ENCODE data around the gene MEF2C.
"Not testable (repeated sequence)": the region's sequence is repeated elsewhere in the genome, so short reads cannot be mapped to it uniquely, and the experiment has no call there.

MEF2C gene

DNA sequence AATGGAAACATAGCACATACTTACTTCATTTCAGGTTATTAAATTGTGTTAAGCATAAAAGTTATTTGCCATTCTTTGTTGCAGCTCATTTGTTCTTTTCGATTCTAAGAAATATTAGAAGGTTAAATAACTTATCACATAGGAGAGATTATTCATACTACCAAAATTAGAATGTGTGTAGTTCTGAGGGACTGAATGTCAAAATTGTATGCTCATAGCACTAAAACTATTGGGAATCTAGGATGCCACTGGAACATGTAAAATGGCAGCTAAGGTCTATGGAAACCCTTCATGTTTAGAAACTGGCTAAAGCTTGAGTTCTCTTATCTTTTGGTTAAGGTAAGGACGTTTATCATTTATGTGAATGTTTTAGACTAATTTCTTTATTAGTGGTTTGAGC, 21.5 kb upstream of the MEF2C start:
- H3K36me3 ChIP-seq (ENCODE audit: control insufficient read depth in 5 of 5, insufficient read depth in 5 of 5, low read length in 5 of 5); H3K27me3 ChIP-seq (ENCODE audit: control insufficient read depth in 5 of 5, insufficient read depth in 4 of 5, low read length in 5 of 5); H3K9me3 ChIP-seq (ENCODE audit: control insufficient read depth in 5 of 5, low read length in 5 of 5); H3K9ac ChIP-seq (ENCODE audit: low read length in 5 of 5); H3K4me1 ChIP-seq (ENCODE audit: control insufficient read depth in 5 of 5, insufficient read depth in 5 of 5, low read length in 5 of 5); H3K27ac ChIP-seq (ENCODE audit: low read depth, low read length); H3K4me3 ChIP-seq (ENCODE audit: low read depth in 1 of 5, low read length in 5 of 5): not testable (repeated sequence)

DNA sequence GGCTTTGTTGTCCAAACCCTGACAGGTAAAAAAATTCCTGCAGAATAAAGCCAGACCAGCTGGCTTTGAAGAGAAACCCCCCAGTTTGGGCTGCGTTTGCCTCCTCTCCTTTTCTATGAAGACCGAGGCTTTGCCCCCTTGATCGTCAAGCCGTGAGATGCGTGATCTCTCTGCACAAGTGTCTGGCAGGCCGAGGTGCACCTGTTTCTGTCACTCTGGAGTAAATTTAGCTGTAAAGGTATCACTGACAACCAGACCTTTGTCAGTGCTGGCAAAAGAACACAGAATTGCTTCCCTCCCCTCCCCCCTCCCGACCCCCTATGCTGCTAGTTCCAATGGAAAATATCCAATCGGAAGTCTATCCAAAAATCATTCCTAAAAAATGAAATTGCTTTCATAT, 21.0 kb upstream of the MEF2C start:
- not testable (repeated sequence) for H3K36me3 ChIP-seq (ENCODE audit: control insufficient read depth in 5 of 5, insufficient read depth in 5 of 5, low read length in 5 of 5); H3K9me3 ChIP-seq (ENCODE audit: control insufficient read depth in 5 of 5, low read length in 5 of 5); H3K27me3 ChIP-seq (ENCODE audit: control insufficient read depth in 5 of 5, insufficient read depth in 4 of 5, low read length in 5 of 5); H3K4me1 ChIP-seq (ENCODE audit: control insufficient read depth in 5 of 5, insufficient read depth in 5 of 5, low read length in 5 of 5); H3K9ac ChIP-seq (ENCODE audit: low read length in 5 of 5); H3K27ac ChIP-seq (ENCODE audit: low read depth, low read length); H3K4me3 ChIP-seq (ENCODE audit: low read depth in 1 of 5, low read length in 5 of 5)

DNA sequence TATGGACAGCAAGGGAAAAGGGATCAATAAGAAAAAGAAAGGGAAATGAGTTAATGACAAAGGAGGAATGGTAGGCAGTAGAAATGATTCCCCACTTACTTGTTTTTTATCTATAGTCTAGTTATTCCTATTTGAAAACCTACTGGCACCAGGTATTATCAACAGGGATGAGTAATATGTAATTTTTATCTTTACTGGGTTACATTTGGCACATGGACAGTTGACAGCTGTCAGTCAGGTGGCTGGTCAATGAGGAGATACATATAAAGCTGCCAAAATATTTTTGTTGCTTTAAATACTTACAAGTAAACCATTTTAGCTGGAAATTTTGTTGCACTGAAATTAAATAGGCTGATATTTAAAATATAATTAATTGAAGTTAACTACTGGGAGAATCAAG, 18.1 kb upstream of the MEF2C start:
- H3K27ac ChIP-seq (ENCODE audit: low read depth, low read length): not testable (repeated sequence)

DNA sequence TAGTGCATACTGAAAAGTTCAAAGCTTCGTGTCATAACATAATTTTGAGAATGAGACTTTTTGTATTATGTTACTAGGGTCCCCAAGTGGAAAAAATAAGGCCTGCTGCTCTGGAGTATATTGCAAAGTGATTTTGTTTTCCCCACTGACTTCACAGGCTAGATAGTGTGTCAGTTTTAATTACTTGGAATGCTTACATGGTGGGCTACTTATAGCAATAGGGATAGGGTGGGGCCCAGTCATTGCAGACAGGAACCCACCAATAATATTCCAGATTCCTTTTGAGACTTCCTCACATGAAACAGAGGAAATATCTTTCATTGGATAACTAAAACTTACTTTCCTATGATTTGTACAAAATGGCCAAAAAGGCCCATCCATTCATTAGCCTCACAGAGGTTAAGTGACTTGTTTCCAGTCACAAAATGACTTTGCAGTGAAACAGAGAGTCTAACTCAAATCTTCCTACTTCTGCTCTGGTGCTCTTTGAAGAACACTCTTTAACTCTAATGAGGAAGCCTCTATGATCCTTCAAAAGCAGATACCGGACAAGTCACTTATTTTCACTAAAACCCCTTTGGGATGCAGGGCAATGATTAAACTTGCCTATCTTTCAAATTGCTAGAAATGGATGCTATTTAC, 16.2 kb upstream of the MEF2C start:
- Histone ChIP-seq H3K27ac (ENCODE audit: low read depth, low read length) (no peak overlapping the region), H3K9ac (ENCODE audit: low read length in 5 of 5) (no peak overlapping the region), H3K9me3 (ENCODE audit: control insufficient read depth in 5 of 5, low read length in 5 of 5) (no peaks in the 10 kb centered on the region), H3K4me1 (ENCODE audit: control insufficient read depth in 5 of 5, insufficient read depth in 5 of 5, low read length in 5 of 5) (peaks cover 0 to 3% (median under 1%) of the 10 kb centered on the region in 5 donors), H3K27me3 (ENCODE audit: control insufficient read depth in 5 of 5, insufficient read depth in 4 of 5, low read length in 5 of 5) (no peaks in the 10 kb centered on the region), H3K36me3 (ENCODE audit: control insufficient read depth in 5 of 5, insufficient read depth in 5 of 5, low read length in 5 of 5) (no peaks in the 10 kb centered on the region), H3K4me3 (ENCODE audit: low read depth in 1 of 5, low read length in 5 of 5) (no peak overlapping the region)

More for the DNA sequence above, 18.1 kb upstream of the MEF2C start:
- not testable (repeated sequence) for H3K27me3 ChIP-seq (ENCODE audit: control insufficient read depth in 5 of 5, insufficient read depth in 4 of 5, low read length in 5 of 5); H3K9ac ChIP-seq (ENCODE audit: low read length in 5 of 5); H3K4me3 ChIP-seq (ENCODE audit: low read depth in 1 of 5, low read length in 5 of 5); H3K9me3 ChIP-seq (ENCODE audit: control insufficient read depth in 5 of 5, low read length in 5 of 5); H3K36me3 ChIP-seq (ENCODE audit: control insufficient read depth in 5 of 5, insufficient read depth in 5 of 5, low read length in 5 of 5); H3K4me1 ChIP-seq (ENCODE audit: control insufficient read depth in 5 of 5, insufficient read depth in 5 of 5, low read length in 5 of 5)

DNA sequence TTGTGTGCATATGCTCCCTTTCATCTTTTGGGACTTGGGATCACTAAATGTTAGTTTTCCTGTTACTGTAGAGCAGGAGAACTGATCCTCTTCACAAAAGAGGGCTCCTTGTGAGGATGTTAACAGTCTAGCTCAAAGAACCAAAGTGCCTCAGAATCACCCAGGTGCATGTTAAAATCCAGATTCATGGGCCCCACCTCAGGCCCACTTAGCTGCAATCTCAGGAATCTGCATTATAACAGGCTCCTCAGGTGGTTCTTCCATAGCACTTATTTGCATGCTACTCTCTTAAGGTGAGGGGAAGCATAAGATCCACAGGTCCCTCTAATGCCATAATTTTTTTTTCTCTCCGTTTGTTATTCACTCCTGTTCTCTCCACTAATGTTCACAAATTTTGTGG, 14.8 kb upstream of the MEF2C start:
- H3K9ac ChIP-seq (ENCODE audit: low read length in 5 of 5): no peak overlapping the region

DNA sequence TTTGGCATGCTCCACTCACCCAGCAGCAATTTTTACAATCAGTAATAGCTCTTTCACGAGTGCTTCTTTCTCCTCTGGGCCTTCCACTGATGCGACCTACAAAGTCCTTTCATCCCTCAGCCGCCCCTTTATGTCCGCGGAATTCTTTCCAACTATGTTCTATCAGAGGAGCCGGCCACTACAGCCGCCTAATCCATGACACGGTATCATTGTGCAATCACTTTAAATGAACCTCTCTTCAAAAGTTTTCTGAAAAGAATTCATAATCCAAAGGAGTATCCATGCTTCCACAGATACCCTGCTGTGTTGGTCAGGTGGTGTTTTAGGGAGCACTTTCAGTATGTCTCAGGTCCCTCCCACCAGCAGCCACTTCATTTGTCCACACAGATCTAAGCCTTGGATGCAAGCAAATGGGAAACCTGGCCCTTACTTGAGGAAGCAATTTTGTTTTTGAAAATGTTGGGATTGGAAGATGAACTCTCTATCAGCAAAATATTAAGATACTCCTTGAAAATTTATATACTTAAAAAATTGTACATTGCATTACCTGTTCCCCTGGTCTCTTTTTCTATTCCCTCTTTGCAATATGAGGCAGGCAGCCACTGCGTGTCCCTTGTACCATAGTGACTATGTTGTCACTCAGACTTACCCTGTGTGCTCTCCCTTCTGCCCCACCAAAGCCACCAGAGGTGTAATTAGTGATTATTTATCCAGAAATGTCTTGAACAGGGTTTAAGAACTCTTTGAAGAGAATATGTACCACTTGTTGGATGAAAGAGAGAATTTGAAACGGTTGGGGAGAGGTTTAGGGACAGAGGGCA, 12.9 kb upstream of the MEF2C start:
- Histone ChIP-seq H3K27ac (ENCODE audit: low read depth, low read length) (no peak overlapping the region), H3K4me1 (ENCODE audit: control insufficient read depth in 5 of 5, insufficient read depth in 5 of 5, low read length in 5 of 5) (peaks cover 0 to 6% (median 3%) of the 10 kb centered on the region in 5 donors), H3K27me3 (ENCODE audit: control insufficient read depth in 5 of 5, insufficient read depth in 4 of 5, low read length in 5 of 5) (no peaks in the 10 kb centered on the region), H3K9ac (ENCODE audit: low read length in 5 of 5) (no peak overlapping the region), H3K9me3 (ENCODE audit: control insufficient read depth in 5 of 5, low read length in 5 of 5) (no peaks in the 10 kb centered on the region), H3K4me3 (ENCODE audit: low read depth in 1 of 5, low read length in 5 of 5) (no peak overlapping the region), H3K36me3 (ENCODE audit: control insufficient read depth in 5 of 5, insufficient read depth in 5 of 5, low read length in 5 of 5) (no peaks in the 10 kb centered on the region)

More for the DNA sequence above, 14.8 kb upstream of the MEF2C start:
- Histone ChIP-seq H3K27me3 (ENCODE audit: control insufficient read depth in 5 of 5, insufficient read depth in 4 of 5, low read length in 5 of 5) (no peaks in the 10 kb centered on the region), H3K27ac (ENCODE audit: low read depth, low read length) (no peak overlapping the region), H3K36me3 (ENCODE audit: control insufficient read depth in 5 of 5, insufficient read depth in 5 of 5, low read length in 5 of 5) (no peaks in the 10 kb centered on the region), H3K9me3 (ENCODE audit: control insufficient read depth in 5 of 5, low read length in 5 of 5) (no peaks in the 10 kb centered on the region), H3K4me1 (ENCODE audit: control insufficient read depth in 5 of 5, insufficient read depth in 5 of 5, low read length in 5 of 5) (peaks cover 0 to 6% (median 3%) of the 10 kb centered on the region in 5 donors), H3K4me3 (ENCODE audit: low read depth in 1 of 5, low read length in 5 of 5) (no peak overlapping the region)

DNA sequence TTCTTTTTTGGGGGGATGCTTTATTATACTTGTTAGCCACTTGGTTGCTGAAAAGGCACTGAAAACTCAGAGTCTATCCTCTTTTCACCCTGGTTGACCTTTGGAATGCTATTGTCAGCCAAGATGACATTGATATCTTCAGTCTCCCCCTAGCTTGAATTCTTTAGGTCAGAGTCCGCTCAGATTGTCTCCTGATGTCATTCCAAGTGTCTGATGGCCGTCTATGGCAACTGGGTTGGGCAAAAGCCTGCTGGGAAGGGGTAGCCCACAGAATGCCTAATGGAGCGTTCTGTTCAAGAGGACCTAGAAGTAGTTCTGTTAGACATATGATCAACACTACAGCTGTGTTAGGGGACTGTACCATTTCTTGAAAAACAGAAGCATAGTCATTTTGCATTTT, 9.7 kb upstream of the MEF2C start:
- Histone ChIP-seq H3K27me3 (ENCODE audit: control insufficient read depth in 5 of 5, insufficient read depth in 4 of 5, low read length in 5 of 5) (no peaks in the 10 kb centered on the region), H3K9me3 (ENCODE audit: control insufficient read depth in 5 of 5, low read length in 5 of 5) (no peaks in the 10 kb centered on the region), H3K4me1 (ENCODE audit: control insufficient read depth in 5 of 5, insufficient read depth in 5 of 5, low read length in 5 of 5) (peaks cover 0 to 31% (median 24%) of the 10 kb centered on the region in 5 donors), H3K4me3 (ENCODE audit: low read depth in 1 of 5, low read length in 5 of 5) (no peak overlapping the region), H3K27ac (ENCODE audit: low read depth, low read length) (no peak overlapping the region), H3K36me3 (ENCODE audit: control insufficient read depth in 5 of 5, insufficient read depth in 5 of 5, low read length in 5 of 5) (no peaks in the 10 kb centered on the region), H3K9ac (ENCODE audit: low read length in 5 of 5) (no peak overlapping the region)

DNA sequence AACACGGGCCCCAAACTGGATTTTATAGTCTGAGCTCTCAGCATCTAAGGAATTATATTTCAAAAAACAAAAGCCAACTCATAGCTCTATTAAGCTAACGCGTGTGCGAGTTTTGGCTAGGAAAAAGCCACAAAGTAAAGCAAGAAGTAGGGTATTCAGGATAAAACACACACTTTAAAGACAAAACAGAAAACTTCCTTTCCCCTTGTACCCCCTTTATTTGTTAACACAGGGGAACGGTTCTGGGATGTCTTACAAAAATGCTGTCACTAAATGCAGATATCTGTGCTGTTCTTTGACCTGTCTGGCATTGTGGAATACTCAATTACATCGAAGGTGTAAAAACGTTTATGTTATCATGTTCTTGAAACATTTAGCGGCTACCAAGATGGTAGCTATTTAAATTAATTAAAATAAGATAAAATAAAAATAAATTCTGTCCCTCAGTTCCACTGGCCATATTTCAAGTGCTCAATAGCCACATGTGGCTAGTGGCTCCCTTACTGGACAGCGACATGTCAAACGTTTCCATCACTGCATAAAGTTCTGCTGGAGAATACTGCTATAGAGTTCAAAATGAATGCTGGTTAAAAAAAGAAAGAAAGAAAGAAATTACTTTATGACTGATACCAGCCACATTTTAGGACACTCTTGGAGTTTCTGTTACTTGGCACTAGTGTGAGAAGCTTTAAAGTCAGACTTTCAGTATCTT, 7.2 kb upstream of the MEF2C start:
- Histone ChIP-seq H3K27ac (ENCODE audit: low read depth, low read length) (peak overlapping the region; percentile 85), H3K4me3 (ENCODE audit: low read depth in 1 of 5, low read length in 5 of 5) (peak overlapping the region; percentile 82 to 91 (median 86)), H3K27me3 (ENCODE audit: control insufficient read depth in 5 of 5, insufficient read depth in 4 of 5, low read length in 5 of 5) (no peaks in the 10 kb centered on the region), H3K4me1 (ENCODE audit: control insufficient read depth in 5 of 5, insufficient read depth in 5 of 5, low read length in 5 of 5) (peaks cover 0 to 41% (median 24%) of the 10 kb centered on the region in 5 donors), H3K9ac (ENCODE audit: low read length in 5 of 5) (peak overlapping the region in 3 of 5 donors; percentile 71 to 77 (median 74)), H3K36me3 (ENCODE audit: control insufficient read depth in 5 of 5, insufficient read depth in 5 of 5, low read length in 5 of 5) (no peaks in the 10 kb centered on the region), H3K9me3 (ENCODE audit: control insufficient read depth in 5 of 5, low read length in 5 of 5) (no peaks in the 10 kb centered on the region)

DNA sequence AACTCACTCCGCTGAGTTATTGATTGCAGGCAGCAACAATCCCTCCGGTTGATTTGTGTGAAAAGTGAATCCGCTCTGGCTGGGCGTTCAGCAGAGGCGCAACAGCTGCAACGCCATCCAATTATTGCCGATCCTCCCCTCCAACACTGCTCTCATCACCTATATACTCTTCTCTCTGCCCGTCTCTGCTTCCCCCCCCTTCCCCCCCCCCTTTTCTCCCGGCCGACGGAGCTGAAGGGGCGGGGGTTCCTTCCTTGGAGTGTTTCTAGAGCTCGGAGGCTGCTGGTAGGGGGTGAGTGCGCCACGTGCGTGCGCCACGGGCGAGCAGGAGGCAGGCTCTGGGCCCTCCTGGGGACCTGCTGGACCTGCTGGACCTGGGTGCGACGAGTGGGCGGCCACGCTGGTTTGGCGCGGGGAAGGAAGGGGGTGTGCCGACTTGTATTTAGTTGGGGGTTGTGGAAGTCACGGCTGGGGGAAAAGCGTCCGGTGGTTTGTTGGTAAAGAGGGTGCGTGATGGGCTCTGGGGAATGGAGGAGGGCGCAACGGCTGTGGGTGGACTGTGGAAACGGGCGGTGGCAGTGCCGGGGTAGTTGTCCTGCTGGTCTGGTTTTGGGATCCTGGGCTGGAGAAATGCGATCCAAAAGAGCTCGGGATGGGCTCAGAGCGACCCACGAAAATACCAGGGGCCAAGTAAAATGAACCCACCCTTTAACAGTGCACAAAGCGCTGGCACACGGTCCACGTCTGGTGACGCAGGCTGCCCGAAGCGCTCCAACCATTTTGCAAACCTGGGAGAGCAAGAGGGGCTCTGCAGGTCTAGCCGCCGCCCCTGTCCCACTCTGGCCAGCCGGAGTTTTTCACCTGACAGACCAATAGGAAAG, 6.4 kb upstream of the MEF2C start:
- no peaks in the 10 kb centered on the region for H3K9me3 ChIP-seq (ENCODE audit: control insufficient read depth in 5 of 5, low read length in 5 of 5)
- H3K36me3 ChIP-seq (ENCODE audit: control insufficient read depth in 5 of 5, insufficient read depth in 5 of 5, low read length in 5 of 5): no peaks in the 10 kb centered on the region
- peak overlapping the region in 4 of 5 donors; percentile 51 to 77 (median 72) for H3K9ac ChIP-seq (ENCODE audit: low read length in 5 of 5)
- no peaks in the 10 kb centered on the region for H3K27me3 ChIP-seq (ENCODE audit: control insufficient read depth in 5 of 5, insufficient read depth in 4 of 5, low read length in 5 of 5)
- peaks cover 0 to 47% (median 30%) of the 10 kb centered on the region in 5 donors for H3K4me1 ChIP-seq (ENCODE audit: control insufficient read depth in 5 of 5, insufficient read depth in 5 of 5, low read length in 5 of 5)
- H3K27ac ChIP-seq (ENCODE audit: low read depth, low read length): peak overlapping the region; percentile 85
- peak overlapping the region; percentile 85 to 91 (median 90) for H3K4me3 ChIP-seq (ENCODE audit: low read depth in 1 of 5, low read length in 5 of 5)
